Hepatocyte (in vitro differentiated cells): ENCODE data around the gene DMD.

Experiments used
- CTCF ChIP-seq: fragments of 200-600 bp; sonication (generic); IDR thresholded peaks from 2 replicates; pipeline ENCODE4 v1.5.1; 2016; ENCODE audit warnings: antibody characterized with exemption, mild to moderate bottlenecking; ENCODE audit not compliant: poor library complexity
- EZH2phosphoT487 ChIP-seq: fragments of 200-600 bp; sonication (generic); IDR thresholded peaks from one replicate; pipeline ENCODE4 v1.6.1; 2018; ENCODE audit warnings: antibody characterized with exemption, mild to moderate bottlenecking, low read depth, moderate library complexity; ENCODE audit not compliant: unreplicated experiment, severe bottlenecking

GRCh38 chrX:31099536-31100090, 2111.7 kb downstream of the DMD start:
- TF ChIP-seq CTCF (no peak), EZH2phosphoT487 (no peak)
